ENCODE data around the gene GOLGA6L10.

The GOLGA6L10 gene

DNA sequence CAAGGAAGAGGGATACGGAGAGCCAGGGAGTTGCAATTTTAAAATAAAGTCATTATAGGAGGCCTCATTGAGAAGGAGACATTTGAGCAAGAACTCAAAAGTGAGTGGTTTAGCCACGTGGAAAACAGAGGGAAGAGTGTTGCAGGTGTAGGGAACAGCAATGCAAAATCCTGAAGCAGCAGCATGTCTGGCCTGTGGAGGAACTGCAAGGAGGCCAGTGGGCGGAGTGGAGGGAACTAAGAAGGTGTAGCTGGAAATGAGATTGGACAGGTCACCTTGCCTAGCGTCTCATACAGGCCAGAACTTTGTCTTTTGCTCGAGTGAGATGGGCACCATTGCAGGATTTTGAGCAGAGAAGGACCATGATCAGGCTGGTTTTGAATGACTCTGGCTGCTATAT lies 51.7 kb downstream of the GOLGA6L10 start:
- DNase-seq, result no peak

GRCh38 chr15:82294061-82294690 lies 55.1 kb downstream of the GOLGA6L10 start:
- DNase-seq, result no peak

DNA sequence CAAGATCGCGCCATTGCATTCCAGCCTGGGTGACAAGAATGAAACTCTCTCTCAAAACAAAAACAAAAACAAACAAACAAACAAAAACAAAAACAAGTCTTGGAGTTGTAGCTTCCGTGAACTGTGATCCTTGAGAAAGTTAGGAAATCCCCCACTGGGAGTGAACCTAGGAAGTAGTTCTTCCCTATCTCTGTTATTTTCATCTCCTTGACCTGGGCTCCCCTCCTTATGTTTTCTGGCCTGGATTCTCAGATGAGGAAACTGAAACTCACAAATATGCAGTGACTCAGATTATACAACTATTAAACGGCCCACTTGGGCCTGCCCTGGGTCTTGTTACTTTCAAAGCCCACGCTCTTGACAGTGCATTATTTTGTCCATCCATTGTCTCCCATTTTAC lies 57.0 kb downstream of the GOLGA6L10 start:
- DNase-seq, result no peak
